GM06990 (cell line): Measurements from ENCODE around the gene GJA4.

Experiments
- DNase-seq: peaks from one replicate; pipeline ENCODE4 v3.0.0-alpha.2; 2011; ENCODE audit not compliant: insufficient read length; ENCODE audit errors: extremely low read depth
- H3K27me3 ChIP-seq: replicated peaks from 2 replicates; pipeline ENCODE4 v1.6.0; 2011; ENCODE audit warnings: low read length; ENCODE audit not compliant: control insufficient read depth, insufficient read depth
- H3K36me3 ChIP-seq: 2 replicates; pipeline ENCODE4 v1.5.1; 2011; ENCODE audit warnings: low read length; ENCODE audit not compliant: control insufficient read depth, insufficient read depth
- H3K4me3 ChIP-seq: replicated peaks from 2 replicates; pipeline ENCODE4 v1.5.1; 2011; ENCODE audit warnings: low read depth, mild to moderate bottlenecking, control low read depth, low read length
- TF ChIP-seq, protein P1 (sequence below): IDR thresholded peaks from 2 replicates; pipeline ENCODE4 v1.5.1; 2011; ENCODE audit warnings: low read length, control low read depth, mild to moderate bottlenecking, inconsistent platforms; ENCODE audit not compliant: insufficient read depth, poor library complexity, severe bottlenecking

GJA4 gene

DNA sequence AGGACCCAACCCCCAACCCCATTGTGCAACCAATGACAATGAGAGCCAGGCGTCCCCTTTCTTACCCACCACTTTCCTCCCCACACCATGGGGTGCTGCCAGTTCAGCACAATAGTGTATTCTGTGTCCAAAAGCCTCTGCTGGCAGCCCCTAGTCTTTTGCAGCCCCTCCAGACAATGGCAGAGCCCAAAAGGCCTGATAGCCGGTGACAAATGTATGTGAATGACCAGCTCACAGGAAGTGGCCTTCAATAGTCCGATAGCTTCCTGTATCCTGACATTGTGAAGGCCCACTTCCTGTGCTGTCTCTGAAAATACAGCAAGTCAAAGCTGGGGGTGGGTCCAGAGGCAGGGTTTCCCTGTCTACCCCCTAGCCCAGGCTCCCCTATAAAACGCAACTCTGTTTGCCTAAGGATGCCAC lies 50.2 kb downstream of the GJA4 start:
- TF ChIP-seq, protein P1, sequence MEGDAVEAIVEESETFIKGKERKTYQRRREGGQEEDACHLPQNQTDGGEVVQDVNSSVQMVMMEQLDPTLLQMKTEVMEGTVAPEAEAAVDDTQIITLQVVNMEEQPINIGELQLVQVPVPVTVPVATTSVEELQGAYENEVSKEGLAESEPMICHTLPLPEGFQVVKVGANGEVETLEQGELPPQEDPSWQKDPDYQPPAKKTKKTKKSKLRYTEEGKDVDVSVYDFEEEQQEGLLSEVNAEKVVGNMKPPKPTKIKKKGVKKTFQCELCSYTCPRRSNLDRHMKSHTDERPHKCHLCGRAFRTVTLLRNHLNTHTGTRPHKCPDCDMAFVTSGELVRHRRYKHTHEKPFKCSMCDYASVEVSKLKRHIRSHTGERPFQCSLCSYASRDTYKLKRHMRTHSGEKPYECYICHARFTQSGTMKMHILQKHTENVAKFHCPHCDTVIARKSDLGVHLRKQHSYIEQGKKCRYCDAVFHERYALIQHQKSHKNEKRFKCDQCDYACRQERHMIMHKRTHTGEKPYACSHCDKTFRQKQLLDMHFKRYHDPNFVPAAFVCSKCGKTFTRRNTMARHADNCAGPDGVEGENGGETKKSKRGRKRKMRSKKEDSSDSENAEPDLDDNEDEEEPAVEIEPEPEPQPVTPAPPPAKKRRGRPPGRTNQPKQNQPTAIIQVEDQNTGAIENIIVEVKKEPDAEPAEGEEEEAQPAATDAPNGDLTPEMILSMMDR, result no peak
- Histone ChIP-seq H3K36me3 (no peaks in the 10 kb centered on the region; the same call in none of the 2 replicates), H3K27me3 (no peaks in the 10 kb centered on the region), H3K4me3 (no peak overlapping the region)
- DNase-seq, result no peak

DNA sequence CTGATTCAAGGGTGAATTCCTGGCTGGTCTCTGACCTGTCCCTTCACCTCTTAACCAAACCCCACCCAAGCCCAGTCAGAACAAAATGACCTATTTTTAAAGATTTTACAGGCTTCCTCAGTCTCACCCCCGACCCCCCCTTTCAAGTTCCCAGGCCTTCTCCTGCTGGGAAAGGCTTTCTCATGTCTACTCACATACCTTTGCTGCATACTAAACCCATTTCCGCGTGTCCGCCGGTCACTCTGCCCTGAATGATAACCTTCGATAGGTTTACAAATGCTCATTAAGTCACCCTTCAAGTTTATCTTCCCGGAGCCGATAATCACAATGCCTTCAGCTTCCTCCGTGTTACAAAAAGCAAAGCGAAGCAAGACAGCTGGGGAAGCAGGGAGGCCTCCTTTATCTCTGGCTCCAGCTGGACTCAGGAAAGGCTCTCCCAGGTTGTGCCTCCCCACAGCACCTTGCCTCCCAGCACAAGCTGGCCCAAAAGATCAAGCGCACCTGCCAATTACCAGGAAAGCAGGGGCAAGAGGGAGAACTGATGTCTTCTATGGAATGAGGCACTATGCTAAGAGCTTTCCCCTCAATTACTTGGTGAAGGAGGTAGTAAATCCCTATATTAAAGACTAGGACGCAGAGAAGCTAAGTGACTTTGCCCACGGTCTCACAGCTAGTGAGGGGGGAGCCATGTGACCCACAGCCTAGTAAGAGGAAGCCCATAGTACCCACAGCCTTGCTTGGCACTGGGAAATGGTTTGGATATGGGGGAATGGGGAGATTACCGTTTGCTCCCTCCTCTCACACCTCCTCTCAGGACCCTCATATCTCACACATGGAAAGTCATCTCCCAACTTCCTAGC lies 50.8 kb downstream of the GJA4 start:
- H3K36me3 ChIP-seq, result no peaks in the 10 kb centered on the region; the same call in none of the 2 replicates
- no peaks in the 10 kb centered on the region for H3K27me3 ChIP-seq
- no peak for DNase-seq
- H3K4me3 ChIP-seq, result no peak overlapping the region
- TF ChIP-seq, protein P1, result no peak

DNA sequence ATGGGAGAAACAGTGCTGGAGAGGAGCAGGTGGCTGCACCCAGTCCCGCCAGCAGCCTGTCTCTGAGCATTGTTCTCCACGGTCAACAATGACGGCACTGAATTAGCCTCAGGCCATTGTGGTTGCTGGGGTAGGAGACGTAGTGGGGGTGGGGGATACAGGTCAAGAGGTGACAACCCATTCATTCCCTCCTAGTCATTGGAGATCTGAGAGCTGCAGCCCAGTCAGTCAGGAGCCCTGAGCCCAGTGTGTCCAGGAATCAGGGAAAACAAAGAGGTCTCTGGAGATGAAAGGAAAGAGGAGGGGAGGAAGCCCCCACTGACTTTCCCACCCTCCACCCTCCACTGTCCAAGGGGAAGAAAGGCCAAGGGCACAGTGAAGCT lies 51.4 kb downstream of the GJA4 start:
- H3K4me3 ChIP-seq, result no peak overlapping the region
- no peak for DNase-seq
- TF ChIP-seq, protein P1, result no peak

More for the DNA sequence above, 51.4 kb downstream of the GJA4 start:
- no peaks in the 10 kb centered on the region; the same call in none of the 2 replicates for H3K36me3 ChIP-seq
- H3K27me3 ChIP-seq, result no peaks in the 10 kb centered on the region
